Activated naive CD4-positive, alpha-beta T cell treated with anti-CD3 and anti-CD28 coated beads, Interleukin-2, amount 50 U/mL, for 24 hours (primary cell): ENCODE results near the gene DNAJB8.
A peak's percentile ranks its signal among the peaks of the same experiment; 100 is the strongest.

Experiments used
- H3K27ac Mint-ChIP-seq: one replicate; pipeline ENCODE4 v1.8.0; 2021; ENCODE audit warnings: mild to moderate bottlenecking, mixed read lengths
- H3K27me3 Mint-ChIP-seq: one replicate; pipeline ENCODE4 v1.8.0; 2021; ENCODE audit warnings: mixed read lengths
- H3K36me3 Mint-ChIP-seq: one replicate; pipeline ENCODE4 v1.8.0; 2021; ENCODE audit warnings: mixed read lengths
- H3K4me1 Mint-ChIP-seq: one replicate; pipeline ENCODE4 v1.8.0; 2021; ENCODE audit warnings: mixed read lengths
- H3K4me3 Mint-ChIP-seq: one replicate; pipeline ENCODE4 v1.8.0; 2021; ENCODE audit warnings: mild to moderate bottlenecking, mixed read lengths
- H3K9me3 Mint-ChIP-seq: one replicate; pipeline ENCODE4 v1.8.0; 2021; ENCODE audit warnings: mixed read lengths

DNAJB8 gene

DNA sequence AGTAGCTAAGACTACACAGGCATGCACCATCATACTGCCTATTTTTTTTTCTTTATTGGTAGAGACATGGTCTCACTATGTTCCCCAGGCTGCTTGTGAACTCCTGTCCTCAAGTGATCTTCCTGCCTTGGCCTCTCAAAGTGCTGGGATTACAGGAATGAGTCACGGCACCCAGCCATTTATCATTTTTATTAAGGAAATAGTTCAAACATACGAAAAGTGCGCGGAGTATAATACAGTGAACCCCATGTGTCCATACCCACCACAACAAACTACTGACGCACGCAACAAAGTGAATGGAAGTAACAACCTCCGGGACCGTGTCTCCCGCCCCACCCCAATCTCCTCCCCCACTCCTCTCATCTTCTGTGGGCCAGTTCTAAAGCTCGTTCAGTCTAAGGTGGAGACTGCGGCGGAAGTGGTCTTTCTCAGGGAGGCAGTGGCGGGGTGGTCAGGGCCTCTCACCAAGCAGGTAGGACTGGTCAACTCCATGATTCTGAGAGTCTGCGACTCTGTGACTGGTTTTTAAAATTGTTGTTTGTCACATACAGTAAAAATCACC lies 42.1 kb downstream of the DNAJB8 start:
- no peak overlapping the region for H3K27ac Mint-ChIP-seq
- H3K36me3 Mint-ChIP-seq: no peaks in the 10 kb centered on the region
- H3K27me3 Mint-ChIP-seq: no peaks in the 10 kb centered on the region
- H3K4me3 Mint-ChIP-seq: no peak overlapping the region
- H3K4me1 Mint-ChIP-seq: no peaks in the 10 kb centered on the region
- H3K9me3 Mint-ChIP-seq: no peaks in the 10 kb centered on the region

DNA sequence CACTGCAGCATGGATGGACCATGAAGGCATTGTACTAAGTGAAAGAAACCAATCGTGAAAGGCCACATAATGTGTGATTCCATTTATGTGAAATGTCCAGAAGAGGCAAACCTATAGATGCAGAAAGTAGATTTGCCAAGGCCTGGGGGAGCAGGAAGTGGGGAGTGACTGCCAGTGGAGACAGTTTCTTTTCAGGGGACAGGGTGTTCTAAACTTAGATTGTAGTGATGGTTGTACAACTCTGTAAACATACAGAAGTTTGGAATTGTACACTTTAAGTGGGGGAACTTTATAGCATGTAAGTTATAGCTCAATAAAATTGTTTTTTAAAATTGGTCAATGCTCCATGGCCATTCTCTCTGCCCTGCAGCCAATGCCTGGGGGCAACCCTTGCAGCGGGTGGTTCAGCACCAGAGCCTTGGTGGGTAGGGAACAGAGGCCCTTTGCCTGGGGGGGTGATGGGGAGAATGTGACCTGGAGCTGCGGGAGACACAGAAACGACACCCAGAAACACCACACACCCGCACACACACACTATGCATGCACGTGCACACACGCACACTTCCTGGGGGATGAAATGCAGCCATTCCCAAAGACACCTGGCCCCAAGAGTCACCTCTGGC lies 43.1 kb downstream of the DNAJB8 start:
- Mint-ChIP-seq H3K27ac (no peak overlapping the region), H3K36me3 (no peaks in the 10 kb centered on the region), H3K4me3 (no peak overlapping the region), H3K4me1 (no peaks in the 10 kb centered on the region), H3K27me3 (no peaks in the 10 kb centered on the region), H3K9me3 (no peaks in the 10 kb centered on the region)

DNA sequence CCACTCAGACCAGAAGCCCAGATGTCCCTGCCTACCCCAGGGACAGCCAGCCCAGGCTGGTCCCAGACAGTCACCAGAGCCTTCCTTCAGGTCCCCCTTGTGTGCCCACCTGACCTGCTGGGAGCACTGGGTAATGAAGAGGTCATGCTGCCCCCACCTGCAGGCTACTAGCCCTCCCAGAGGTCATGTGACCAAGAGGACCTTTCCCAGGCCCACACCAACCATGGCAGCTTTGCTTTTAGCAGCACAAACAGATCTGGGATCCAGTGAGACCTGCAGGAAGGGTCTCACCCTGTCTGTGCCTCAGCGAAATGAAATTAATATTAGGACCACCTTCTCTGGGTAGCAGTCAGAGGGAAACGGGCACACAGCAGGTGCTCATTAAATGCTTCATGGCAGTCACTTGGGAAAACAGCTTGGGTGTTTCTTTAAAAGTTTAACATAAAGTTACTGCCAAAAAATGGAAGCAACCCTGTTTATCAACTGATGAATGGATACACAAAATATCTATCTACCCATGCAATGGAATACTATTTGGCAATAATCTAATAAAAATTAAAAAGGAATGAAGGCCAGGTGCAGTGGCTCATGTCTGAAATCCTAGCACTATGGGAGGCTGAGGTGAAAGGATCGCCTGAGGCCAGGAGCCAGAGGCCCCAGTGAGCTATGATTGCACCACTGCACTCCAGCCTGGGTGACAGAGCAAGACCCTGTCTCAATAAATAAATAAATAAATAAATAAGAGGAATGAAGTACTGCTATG lies 43.7 kb downstream of the DNAJB8 start:
- Mint-ChIP-seq H3K27me3 (no peaks in the 10 kb centered on the region), H3K9me3 (no peaks in the 10 kb centered on the region), H3K4me3 (no peak overlapping the region), H3K27ac (no peak overlapping the region), H3K4me1 (no peaks in the 10 kb centered on the region), H3K36me3 (no peaks in the 10 kb centered on the region)

DNA sequence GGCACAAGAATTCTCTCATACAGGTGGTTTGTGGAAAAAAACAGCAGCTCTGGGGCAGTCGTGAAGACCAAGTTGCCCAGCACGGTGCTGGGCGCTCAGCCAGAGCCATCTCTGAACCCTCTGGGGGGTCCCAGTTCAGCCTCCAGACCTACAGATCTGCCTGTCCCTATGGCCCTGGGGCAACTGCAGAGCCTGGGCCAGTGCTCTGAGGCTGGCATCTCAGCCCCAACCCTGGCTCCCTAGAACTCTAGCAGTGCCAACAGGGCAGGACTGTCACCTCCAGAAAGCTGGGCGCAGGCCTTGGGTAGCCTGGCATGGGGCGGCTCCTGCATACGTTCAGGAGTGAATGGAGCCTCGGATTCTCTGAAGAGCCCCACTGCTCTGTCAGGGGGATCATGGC lies 44.7 kb downstream of the DNAJB8 start:
- H3K27ac Mint-ChIP-seq: no peak overlapping the region
- no peaks in the 10 kb centered on the region for H3K4me1 Mint-ChIP-seq
- H3K4me3 Mint-ChIP-seq: no peak overlapping the region
- H3K9me3 Mint-ChIP-seq: no peaks in the 10 kb centered on the region
- H3K36me3 Mint-ChIP-seq: no peaks in the 10 kb centered on the region
- no peaks in the 10 kb centered on the region for H3K27me3 Mint-ChIP-seq

DNA sequence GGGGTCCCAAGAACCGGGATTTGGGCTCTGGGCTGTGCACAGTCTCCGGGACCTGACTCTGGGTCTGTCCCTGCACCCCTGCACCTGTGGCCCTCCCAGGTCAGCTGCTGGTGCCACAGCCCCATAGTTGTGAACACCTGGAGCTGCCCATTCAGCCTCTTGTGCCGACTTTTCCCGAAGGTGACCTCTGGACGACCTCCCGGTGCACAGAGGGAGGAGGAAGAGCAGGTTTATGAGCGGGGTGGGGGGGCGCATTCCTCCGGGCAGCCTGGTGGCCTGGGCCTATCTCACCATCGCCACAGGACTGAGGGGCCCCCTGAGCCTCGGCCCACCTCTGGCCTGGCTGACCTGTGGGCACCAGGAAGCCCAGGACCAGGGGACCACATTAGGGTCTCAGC lies 45.3 kb downstream of the DNAJB8 start:
- Mint-ChIP-seq H3K4me1 (no peaks in the 10 kb centered on the region), H3K36me3 (no peaks in the 10 kb centered on the region), H3K27me3 (no peaks in the 10 kb centered on the region), H3K9me3 (no peaks in the 10 kb centered on the region), H3K4me3 (no peak overlapping the region), H3K27ac (no peak overlapping the region)

DNA sequence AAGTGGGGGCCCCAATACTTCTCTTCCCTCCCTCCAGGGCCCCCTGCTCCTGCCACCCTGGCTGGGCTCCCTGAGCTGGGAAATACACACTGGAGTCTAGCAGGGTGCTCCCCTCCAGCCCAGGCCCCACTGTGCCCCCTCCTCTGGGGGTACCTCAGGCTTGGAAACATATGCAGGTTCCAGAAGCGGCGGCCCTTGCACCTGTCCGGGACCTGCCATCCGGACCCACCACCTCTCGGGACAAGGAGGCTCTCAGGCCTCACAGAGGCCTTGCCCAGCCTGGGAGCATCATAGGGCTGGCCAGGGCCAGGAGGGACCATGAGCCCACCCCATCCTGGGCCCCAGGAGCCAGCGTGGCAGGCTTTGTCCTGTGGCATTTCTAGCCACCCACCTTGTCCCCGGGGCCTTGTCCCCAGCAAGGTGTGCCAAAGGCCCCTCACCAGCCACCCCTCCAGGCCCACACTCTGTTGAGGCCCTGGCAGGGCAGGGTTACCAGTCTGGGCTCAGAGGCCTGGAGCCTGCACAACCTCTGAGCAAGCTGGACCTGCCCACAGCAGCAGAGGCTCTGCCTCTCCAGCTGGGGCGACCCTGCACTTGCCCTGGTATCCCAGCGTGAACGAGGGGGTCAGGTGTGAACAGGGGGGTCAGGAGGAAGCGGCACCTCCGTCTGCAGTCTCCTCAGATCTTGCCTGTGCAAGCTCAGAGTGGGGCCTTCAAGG lies 45.8 kb downstream of the DNAJB8 start:
- Mint-ChIP-seq H3K36me3 (no peaks in the 10 kb centered on the region), H3K27ac (no peak overlapping the region), H3K4me3 (no peak overlapping the region), H3K4me1 (no peaks in the 10 kb centered on the region), H3K9me3 (no peaks in the 10 kb centered on the region), H3K27me3 (no peaks in the 10 kb centered on the region)

DNA sequence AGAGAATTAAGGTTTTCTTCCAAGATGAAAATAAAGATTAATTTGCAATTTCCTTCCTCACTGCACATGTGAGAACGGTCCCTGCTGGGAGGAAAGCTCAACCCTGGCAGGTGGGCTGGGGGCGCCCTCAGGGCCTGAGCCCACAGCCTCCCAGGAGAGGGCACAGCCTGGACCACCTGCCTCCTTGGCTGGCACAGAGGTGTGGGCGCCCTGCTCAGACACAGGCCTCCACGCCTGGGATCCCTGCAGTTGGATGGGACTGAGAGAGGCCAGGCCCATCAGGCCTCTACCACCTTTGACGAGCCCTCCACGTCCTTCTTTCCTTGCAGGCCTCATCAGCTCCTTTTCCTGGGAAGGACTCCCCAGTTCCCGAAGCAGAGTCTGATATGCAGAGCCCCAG lies 46.4 kb downstream of the DNAJB8 start:
- H3K36me3 Mint-ChIP-seq: no peaks in the 10 kb centered on the region
- no peaks in the 10 kb centered on the region for H3K27me3 Mint-ChIP-seq
- no peaks in the 10 kb centered on the region for H3K4me1 Mint-ChIP-seq
- H3K27ac Mint-ChIP-seq: no peak overlapping the region
- no peak overlapping the region for H3K4me3 Mint-ChIP-seq
- no peaks in the 10 kb centered on the region for H3K9me3 Mint-ChIP-seq

DNA sequence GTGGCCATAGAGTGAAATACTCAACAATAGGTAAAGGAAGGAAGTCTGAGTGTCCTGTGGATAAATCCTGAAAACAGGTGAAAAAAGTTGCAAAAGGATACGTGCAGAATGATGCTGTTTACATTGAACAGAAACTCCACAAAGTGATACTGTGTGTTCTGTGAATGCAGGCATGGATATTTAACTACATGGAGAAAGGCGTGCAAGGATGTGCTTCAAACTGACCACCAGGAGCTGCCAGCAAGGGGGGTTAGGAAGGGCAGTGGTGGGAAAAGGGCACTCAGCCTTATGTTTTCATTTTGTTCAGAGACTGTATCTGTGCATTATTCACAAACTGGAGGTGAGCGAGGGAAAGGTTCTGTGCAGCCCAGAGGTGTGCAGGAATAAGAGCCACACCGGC lies 47.4 kb downstream of the DNAJB8 start:
- no peak overlapping the region for H3K27ac Mint-ChIP-seq
- H3K4me1 Mint-ChIP-seq: no peaks in the 10 kb centered on the region
- H3K4me3 Mint-ChIP-seq: no peak overlapping the region
- H3K36me3 Mint-ChIP-seq: peaks cover 2% of the 10 kb centered on the region
- H3K27me3 Mint-ChIP-seq: no peaks in the 10 kb centered on the region
- H3K9me3 Mint-ChIP-seq: no peaks in the 10 kb centered on the region

DNA sequence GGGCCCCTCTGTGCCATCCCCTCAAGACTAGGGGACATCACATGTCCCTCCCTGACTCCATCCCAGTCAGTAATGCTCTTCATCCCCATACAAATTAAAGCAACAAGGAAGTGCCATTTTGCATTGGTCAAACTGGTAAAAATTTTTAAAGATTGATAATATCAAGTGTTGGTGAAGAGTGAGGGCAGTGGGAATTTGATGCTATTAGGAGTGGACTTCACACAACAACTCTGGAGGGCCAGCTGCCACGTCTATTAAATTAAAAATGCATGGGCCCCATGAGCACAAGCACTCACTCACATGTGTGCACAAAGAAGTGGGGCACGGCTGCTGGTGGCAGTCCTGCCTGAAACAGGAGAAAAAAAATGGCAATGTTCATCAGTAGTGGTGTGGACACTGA lies 47.8 kb downstream of the DNAJB8 start:
- Mint-ChIP-seq H3K36me3 (peaks cover 2% of the 10 kb centered on the region), H3K27me3 (no peaks in the 10 kb centered on the region), H3K9me3 (no peaks in the 10 kb centered on the region), H3K4me3 (no peak overlapping the region), H3K4me1 (no peaks in the 10 kb centered on the region), H3K27ac (no peak overlapping the region)

DNA sequence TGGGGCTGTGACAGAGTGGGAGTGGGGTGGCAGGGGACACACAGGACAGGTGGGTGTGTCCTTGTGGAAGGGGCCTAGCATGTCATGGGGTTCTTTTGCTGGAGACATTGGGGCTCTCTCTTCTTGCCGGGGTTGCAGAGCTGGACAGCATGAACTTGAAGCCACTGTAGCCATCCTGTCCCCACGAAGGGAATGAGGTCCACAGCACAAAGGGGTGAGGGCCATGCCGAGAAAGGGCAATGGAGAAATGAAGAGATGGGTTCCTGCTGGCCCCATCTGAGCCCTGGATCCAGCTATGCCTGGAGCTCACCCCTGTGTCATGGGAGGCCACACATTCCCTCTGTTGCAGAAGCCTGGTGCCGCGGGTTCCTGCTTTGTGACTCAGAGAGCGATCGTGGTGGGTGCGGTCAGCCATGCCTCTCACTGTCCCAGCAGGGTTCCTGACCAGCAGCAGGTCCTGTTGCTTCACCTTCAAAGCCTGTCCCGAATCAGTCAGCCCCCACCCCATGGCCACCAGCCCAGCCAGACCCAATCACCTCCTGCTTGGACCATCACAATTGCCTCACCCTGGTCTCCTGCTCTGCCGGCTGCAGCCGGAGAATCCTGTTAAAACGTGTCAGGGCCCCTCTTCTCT lies 50.0 kb downstream of the DNAJB8 start:
- Mint-ChIP-seq H3K4me1 (no peaks in the 10 kb centered on the region), H3K27me3 (no peaks in the 10 kb centered on the region), H3K27ac (no peak overlapping the region), H3K36me3 (peaks cover 2% of the 10 kb centered on the region), H3K9me3 (no peaks in the 10 kb centered on the region), H3K4me3 (no peak overlapping the region)

DNA sequence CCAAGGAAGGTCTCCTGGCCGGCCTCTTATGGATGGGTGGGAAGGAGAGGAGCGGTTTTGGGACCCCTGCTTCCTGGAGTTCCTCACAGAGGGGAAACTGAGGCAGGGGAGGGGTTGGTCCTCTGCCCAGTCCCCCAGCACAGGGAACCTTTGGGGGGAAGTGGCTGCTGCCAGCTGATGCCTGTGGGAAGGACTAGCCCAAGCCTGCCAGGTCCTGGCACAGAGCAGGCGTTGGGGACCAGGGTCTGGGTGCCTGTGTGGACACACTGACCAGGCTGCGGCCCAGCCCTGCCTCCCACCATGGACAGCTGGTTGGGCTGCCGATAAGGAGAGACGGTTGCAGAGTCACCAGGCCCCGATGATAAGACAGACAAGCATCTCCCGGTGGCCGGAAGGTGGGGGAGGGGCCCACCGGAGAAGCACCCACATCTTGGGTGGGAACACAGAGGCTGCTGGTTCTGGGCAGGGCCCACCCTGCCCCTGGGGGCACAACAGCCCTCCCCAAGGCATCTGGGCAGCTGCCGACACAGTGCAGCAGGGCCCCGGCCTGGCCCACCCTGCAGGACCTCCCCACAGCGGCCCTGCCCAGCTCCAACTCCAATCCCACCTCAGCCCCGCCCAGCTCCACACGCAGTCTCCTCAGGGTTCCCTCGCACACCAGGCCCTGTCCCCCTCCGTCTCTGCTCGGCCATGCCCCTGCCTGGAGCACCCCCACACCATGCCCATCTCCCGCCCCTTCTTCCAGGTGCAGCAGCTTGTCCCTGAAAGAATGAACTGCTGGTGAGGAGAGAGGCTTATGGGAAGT lies 50.7 kb downstream of the DNAJB8 start:
- H3K9me3 Mint-ChIP-seq: no peaks in the 10 kb centered on the region
- H3K4me1 Mint-ChIP-seq: no peaks in the 10 kb centered on the region
- no peak overlapping the region for H3K4me3 Mint-ChIP-seq
- H3K27ac Mint-ChIP-seq: no peak overlapping the region
- no peaks in the 10 kb centered on the region for H3K27me3 Mint-ChIP-seq
- peaks cover 2% of the 10 kb centered on the region for H3K36me3 Mint-ChIP-seq

DNA sequence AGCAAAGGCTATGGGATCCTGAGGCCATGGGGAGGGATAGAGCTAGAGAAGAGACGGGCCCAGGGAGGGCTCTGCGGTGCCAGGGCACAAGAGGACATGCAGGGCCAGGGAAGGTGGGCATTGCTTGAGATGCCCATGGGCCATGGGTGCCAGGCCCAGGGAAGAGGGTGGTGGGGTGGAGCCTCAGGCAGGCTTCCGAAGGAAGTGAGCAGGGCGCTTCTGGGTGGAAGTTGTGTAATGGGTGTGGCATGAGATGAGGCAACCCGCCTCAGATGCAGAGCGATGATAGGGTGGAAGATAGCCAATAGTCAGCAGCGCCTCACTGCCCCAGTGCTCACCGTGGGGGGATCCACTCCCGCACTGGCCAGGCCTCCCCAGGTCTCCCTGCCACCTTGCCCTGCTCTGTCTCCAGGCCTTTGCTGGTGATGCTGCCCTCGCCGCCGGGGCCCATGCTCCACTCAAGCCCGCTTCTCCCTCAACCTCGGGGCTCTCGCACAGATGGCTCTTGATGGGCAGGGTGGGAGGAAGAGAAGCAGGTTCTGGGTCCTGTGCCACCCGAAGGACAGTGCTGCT lies 51.4 kb downstream of the DNAJB8 start:
- no peaks in the 10 kb centered on the region for H3K9me3 Mint-ChIP-seq
- no peak overlapping the region for H3K27ac Mint-ChIP-seq

DNA sequence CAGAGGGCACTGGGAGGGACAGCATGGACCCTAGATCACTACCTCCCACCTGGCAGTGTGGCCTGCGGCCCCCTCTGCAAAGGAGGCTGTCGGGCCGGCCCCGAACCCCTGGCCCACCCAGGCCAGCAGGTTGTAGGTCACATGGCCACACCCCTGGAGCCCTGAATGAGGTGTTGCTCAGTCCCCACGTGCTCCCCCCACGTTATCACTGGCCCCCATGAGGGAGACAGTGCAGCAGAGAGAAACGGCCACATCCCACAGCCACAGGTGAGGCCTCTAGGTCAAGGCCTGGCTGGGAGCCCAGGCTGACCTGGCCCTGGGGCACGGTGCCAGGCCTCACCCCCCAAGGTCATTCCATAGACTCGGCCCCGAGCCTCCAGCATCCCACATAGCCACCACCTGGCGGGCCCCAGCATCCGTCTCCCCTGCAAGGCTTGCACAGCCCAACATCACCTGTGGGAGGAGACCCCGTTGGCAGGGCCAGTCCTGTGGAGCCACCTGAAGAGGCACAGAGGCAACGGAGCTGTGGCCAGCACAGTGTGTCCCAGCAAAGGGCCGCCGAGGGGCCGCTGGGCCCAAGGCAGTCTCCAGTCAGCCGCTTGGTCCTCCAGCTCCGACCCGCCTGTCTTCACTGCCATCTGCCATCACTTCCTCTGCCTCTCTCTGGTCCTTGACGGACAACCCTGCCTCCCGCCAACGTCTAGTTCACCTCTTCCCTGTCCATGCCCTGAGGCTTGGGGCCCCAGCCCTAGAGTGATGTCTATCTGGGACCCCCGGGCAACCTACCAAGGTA lies 53.1 kb downstream of the DNAJB8 start:
- H3K36me3 Mint-ChIP-seq: peaks cover 2% of the 10 kb centered on the region
- no peaks in the 10 kb centered on the region for H3K27me3 Mint-ChIP-seq
- H3K9me3 Mint-ChIP-seq: no peaks in the 10 kb centered on the region
- no peak overlapping the region for H3K27ac Mint-ChIP-seq
- no peaks in the 10 kb centered on the region for H3K4me1 Mint-ChIP-seq
- no peak overlapping the region for H3K4me3 Mint-ChIP-seq

More for the DNA sequence above, 51.4 kb downstream of the DNAJB8 start:
- no peaks in the 10 kb centered on the region for H3K27me3 Mint-ChIP-seq
- H3K4me1 Mint-ChIP-seq: no peaks in the 10 kb centered on the region
- H3K36me3 Mint-ChIP-seq: peaks cover 2% of the 10 kb centered on the region
- H3K4me3 Mint-ChIP-seq: no peak overlapping the region

DNA sequence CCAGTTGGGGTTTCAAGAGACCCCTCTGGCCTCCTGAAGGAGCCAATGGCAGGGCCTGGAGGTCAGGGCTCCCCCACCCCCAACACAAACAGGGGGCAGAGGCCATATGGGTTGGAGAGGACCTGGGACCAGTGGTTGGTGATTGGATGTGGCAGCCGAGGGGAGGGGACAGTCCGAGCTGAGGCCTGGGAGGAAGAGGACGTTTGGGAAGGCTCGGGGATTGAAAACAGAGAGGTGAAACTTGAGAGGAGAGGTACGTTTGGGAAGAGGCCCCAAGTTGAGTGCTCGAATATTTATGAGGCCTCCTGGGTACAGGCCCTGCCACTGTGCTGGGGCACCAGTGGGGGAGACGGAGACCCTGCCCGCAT lies 53.7 kb downstream of the DNAJB8 start:
- no peaks in the 10 kb centered on the region for H3K27me3 Mint-ChIP-seq
- H3K36me3 Mint-ChIP-seq: peaks cover 2% of the 10 kb centered on the region
- H3K9me3 Mint-ChIP-seq: no peaks in the 10 kb centered on the region
- H3K4me3 Mint-ChIP-seq: no peak overlapping the region
- H3K4me1 Mint-ChIP-seq: no peaks in the 10 kb centered on the region
- peak overlapping the region; percentile 30 for H3K27ac Mint-ChIP-seq
